Measurements from ENCODE around the gene PDE4B.

DNA sequence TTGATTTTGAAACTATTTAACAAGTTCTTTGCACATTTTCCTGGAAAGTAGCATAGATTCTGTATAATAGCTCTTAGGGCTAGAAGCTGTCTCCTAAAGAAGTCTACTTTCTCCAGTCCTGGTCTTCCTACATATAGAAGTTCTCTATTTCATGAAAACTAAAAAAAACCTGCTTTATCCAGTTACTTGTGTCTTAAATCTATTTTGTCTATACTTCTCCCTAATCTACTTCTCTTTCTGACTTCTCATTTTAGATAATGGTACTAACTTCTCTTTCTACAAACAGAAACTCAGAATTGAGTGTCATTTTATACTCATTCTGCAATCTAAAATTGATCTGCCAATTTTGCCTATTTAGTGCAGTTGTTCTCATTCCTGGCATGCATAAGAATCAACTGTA, 28.7 kb downstream of the PDE4B start:
- TF ChIP-seq, protein P1, sequence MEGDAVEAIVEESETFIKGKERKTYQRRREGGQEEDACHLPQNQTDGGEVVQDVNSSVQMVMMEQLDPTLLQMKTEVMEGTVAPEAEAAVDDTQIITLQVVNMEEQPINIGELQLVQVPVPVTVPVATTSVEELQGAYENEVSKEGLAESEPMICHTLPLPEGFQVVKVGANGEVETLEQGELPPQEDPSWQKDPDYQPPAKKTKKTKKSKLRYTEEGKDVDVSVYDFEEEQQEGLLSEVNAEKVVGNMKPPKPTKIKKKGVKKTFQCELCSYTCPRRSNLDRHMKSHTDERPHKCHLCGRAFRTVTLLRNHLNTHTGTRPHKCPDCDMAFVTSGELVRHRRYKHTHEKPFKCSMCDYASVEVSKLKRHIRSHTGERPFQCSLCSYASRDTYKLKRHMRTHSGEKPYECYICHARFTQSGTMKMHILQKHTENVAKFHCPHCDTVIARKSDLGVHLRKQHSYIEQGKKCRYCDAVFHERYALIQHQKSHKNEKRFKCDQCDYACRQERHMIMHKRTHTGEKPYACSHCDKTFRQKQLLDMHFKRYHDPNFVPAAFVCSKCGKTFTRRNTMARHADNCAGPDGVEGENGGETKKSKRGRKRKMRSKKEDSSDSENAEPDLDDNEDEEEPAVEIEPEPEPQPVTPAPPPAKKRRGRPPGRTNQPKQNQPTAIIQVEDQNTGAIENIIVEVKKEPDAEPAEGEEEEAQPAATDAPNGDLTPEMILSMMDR (IDR thresholded peaks at IDR 0.05; ENCODE audit: insufficient read depth, low read depth, low read length) = no peak
- no peak for TF ChIP-seq EZH2 (IDR thresholded peaks at IDR 0.05; ENCODE audit: insufficient read depth, low read length)
